ENCODE results near the gene ECD.

The ECD gene

DNA sequence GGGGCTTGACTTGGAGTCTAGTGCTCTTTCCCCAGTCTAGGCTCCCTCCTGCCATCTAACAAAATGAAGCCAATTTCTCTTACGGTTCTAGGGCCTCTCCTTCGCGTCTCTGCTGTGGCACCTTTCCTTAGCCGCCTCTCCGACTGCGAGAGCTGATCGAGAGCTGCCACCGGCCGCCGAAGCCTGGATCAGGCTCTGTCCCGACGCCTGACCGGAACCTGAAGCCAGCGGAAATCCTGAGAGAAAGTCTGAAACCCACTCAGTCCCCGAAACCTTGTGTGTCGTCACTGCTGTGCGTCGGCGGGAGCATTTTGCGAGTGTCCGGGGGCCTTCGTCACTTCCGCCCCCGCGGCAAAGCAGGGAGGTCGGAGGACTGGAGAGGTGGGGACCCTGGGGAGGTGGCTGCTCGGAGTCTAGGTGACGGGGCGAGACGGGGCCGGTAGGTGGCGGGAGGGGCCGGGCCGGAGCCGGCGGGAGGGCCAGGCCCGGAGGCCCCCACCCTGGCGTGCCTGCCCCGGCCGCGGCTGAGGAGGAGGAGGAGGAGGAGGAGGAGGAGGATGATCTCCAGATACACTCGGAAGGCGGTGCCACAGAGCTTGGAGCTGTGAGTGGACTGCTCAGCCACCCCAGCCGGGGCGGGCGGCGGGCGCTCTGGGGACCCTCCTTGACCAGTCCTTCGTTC, at the start of gene ECD, which contains the start of gene FAM149B1:
ECD (minus strand) TSS at position 226 of the 682 bp plus-strand sequence. CDS start 4,071 bp downstream, outside the sequence.
FAM149B1 (plus strand) TSS at position 337 of the 682 bp plus-strand sequence; CDS start at position 558, 221 bp downstream.
- DNase-seq = peak; percentile 81 to 87 (median 84)

DNA sequence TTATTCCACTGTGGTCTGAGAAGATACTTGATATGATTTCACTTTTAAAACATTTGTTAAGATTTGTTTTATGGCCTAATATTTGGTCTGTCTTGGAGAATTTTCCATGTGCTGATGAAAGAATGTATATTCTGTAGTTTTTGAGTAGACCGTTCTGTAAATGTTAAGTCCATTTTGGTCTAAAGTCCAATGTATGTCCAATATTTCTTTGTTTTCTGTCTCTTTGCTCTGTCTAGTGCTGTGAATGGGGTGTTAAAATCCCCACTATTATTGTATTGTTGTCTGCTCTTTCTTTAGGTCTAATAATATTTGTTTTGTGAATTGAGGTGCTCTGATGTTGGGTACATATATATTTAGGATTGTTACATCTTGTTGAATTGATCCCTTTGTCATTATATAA, 47.9 kb upstream of the ECD start:
- no peak for DNase-seq

DNA sequence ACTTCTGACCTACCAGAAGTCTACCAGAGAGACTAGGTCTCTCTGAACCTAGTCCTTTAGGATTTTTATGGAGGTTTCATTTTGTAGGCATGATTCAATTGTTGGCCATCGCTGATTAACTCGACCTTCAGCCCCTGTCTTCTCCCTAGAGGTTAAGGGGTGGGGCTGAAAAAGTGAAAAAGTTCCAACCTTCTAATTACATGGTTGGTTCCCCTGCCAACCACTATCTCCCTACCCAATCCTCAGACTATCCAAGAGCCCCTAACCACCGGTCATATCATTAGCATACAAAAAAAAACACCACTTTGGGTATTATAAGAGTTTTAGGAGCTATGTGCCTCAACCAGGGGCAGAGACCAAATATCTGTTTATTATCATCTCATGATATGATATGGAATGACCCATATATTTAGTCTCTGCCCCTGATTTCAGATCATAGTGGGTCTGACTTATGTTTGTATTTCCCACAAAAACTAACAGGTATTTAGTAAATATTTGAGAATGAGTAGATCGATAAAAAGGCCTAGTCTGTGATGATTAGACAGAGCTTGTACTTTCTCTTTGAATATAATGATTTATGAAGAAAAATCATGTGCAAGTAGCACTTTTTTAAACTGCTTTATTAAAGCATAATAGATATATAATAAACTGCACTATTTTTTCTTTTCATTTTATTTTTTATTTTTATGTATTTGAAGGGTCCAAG, 43.5 kb upstream of the ECD start:
- DNase-seq = no peak

DNA sequence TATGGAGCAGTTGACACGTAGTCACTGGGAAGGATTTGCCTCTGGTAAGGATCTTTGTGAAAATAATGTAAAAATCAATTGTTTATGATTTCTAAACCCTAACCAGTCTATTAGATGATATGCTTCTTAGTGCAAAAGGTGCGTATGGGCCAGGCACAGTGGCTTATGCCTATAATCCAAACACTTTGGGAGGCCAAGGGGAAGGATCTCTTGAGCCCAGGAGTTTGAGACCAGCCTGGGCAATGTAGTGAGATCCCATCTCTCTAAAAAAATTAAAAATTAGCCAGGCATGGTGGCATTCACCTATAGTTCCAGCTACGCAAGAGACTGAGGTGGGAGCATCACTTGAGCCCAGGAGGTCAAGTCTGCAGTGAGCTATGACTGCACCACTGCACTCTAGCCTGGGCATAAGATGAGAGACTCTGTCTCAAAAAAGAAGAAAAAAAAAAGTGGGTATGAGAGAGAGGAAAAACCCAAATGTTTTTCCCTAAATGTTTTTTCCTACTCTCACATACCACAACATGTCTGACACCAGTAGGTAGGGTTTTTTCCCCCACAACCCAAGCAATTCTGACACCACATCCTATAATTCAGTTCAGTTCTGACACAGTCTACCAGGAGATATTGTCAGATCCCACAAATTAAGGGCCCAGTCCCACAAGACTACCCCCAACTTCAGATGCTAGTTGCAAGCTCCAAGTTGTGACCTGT, 42.7 kb upstream of the ECD start:
- DNase-seq = no peak

DNA sequence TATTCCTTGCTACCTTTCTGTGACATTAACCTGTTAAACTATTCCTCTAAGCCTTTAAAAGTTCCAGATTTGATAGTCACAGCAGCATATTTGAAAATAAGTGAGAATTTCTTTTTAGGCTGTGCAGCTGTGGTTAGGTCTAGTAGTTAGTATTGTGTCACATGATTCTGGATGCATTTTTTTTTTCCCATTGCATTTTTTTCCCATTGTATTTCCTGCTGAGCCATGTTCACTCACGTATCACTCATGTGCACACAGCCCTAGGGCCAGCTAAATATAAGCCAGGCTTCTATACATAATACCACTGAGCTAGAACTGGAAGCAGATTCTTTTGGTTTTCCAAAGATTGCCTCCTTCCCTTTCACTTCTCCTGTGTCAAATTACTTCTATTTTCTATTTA, 41.9 kb upstream of the ECD start:
- DNase-seq = no peak

DNA sequence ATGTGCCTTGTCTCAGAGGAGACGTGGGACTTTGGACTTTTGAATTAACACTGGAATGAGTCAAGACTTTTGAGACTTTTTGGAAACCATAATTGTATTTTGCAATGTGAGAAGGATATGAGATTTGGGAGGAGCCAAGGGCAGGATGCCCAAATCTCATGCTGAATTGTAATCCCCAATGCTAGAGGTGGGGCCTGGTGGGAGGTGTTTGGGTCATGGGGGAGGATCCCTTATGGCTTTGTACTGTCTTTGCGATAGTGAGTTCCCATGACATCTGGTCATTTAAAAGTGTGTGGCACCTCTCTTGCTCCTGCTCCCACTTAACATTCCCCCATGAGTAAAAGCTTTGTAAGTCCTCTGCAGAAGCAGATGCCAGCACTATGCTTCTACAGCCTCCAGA, 40.1 kb upstream of the ECD start:
- DNase-seq = no peak

DNA sequence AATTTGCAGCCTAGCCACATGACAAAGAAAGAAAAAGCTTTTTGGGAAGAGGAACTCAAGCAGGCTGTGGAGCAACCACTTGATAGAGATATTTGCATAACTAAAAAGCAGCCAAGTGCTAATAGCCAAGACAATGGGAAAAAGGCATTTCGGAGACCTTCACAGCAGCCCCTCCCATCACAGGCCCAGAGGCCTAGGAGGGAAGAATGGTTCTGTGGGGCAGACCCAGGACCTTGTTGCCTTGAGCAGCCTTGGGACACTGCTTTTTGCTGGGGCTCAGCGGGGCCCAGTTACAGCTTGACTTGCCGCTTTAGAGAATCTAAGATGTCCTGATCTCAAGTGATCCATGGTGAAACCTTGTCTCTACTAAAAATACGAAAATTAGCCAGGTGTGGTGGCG, 38.6 kb upstream of the ECD start:
- DNase-seq = no peak

DNA sequence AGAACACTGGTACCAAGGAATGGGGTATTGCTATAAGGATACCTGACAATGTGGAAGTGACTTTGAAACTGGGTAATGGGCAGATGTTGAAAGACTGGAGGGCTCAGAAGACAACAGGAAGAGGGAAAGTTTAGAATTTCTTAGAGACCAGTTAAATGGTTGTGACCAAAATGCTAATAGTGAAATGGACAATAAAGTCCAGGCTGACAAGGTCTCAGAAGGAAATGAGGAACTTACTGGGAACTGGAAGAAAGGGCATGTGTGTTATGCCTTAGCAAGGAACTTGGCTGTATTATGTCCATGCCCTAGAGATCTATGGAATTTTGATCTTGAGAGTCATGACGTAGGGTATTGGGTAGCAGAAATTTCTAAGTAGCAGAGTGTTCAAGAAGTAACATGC, 38.1 kb upstream of the ECD start:
- no peak for DNase-seq

DNA sequence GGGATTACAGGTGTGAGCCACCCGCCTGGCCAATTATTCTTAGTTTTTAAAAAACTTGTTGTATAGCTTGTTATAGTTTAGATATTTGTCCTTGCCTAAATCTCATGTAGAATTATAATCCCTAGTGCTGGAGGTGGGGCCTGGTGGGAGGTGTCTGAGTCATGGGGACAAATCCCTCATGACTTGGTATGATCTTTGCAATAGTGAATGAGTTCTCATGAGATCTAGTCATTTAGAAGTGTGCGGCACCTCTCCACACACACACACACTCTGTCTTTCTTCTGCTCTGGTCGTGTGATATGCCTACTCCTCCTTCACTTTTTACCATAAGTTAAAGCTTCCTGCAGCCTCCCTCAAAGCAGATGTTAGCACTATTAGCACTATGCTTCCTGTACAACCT, 37.3 kb upstream of the ECD start:
- no peak for DNase-seq

DNA sequence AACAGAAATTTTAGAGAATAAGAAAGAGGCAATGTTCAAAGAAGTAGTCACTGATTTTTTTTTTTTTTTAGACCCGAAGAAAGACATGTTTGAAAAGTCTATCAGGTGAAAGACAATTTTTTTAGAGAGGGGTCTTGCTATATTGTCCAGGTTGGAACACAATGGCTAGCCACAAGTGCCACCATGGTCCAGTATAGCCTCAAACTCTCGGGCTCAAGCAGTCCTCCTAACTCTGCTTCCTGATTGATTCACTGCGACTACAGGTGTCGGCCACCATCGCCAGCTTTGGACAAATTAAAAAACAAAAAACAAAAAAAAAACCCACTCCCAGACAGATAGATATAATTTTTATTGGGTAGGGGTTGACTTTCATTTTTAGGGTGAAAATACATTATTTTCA, 22.4 kb upstream of the ECD start:
- no peak for DNase-seq

DNA sequence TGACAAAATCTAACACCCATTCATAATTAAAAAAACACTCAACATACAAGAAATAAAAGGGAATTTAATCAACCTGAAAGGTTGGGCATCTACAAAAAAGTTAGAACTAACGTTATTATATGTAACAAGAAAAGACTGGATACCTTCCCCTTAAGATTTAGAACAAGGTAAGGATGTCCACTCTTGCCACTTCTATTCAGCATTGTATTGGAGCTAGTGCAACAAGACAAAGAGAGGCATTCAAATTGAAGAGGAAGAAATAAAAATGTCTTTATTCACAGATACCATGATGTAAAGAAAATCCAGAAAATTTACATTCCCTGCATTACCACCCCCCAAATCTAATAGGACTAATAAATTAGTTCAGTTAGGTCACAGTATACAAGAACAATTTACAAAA, 18.5 kb upstream of the ECD start:
- DNase-seq = no peak

DNA sequence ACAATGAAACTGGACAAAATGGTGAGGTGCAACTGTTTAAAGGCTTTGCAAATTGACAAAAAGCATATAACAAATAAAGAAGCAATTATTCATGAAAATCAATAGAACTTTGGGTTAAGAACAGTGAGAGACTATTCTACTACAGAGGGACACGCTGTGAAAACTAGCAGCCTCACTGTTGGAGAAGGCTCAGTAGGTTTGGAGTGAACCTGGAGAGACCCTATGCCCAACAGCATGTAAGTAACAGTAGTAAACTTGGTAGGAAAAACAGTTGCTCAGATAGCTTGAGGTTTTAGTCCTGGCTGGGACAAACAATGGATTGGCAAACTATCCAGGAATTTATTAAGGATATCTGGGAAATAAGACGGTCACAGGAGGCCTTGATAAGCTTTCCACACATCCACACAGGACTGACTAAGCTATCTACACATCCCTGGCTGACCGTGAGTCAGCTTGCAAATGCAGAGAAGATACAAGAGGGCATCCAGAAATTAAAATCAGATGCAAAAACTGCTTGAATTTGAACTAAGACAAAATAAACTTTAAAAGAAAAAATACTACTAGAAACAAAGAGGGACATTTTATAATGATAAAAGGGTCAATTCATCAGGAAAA, 16.0 kb upstream of the ECD start:
- DNase-seq = no peak

DNA sequence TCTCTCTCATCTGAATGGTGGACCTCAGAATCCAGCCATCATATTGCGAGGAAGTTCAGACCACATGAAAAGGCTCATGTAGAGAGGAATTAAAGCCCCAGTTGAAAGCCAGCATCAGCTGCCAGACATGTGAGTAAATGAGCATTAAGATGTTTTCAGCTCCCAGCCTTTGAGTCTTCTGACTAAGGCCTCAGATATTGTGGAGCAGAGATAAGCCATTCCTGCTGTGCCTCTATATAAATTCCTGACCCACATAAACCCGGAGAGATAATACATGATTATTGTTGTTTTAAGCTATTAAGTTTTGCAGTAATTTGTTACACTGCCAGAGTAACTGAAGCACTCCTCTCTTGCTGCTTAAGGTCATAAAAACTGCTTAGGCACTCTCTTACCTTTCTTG, 14.8 kb upstream of the ECD start:
- DNase-seq = no peak

DNA sequence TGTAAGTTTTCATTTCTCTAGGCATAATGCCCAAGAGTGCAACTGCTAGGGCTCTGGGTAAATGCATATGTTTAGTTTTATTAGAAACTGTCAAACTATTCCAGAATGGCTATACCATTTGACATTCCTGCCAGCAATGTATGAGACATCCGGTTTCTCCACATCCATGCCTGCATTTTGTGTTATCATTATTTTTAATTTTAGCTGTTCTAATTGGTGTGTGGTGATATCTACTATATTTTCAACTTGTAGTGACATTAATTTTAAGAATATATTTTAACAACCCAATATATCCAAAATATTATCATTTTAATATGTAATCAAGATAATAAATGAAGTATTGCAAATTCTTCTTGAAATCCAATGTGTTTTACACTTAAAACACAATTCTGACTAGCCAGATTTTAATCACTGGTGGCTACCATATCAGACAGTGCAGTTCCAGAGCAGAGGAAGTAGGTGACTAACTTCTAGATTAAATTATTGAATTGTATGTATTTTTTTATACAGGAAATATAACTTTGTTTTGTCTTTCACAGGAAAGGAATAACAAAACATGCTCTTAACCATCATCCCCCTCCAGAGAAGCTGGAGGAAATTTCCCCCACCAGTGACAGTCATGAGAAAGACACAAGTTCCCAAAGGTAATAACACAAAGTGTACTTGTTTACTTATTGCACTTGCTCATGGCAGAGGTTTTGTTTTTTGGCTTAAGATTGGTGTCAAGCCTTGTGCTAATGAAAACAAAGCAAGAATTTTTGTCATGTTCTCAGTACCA, 6.5 kb upstream of the ECD start:
- no peak for DNase-seq

DNA sequence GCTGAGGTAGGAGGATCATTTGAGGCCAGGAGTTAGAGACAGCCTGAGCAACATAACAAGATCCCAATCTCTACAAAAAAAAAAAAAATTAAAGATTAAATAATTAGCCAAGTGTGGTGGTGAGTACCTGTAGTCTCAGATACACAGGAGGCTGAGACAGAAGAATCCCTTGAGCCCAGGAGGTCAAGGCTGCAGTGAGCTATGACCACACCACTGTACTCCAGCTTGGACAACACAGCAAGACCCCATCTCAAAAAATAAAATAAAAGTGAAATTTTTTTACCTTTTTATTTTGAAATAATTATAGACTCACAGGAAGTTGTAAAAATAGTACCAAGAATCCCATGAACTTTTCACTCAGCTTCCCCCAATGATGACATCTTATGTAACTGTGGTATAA, 5.1 kb upstream of the ECD start:
- DNase-seq = no peak

DNA sequence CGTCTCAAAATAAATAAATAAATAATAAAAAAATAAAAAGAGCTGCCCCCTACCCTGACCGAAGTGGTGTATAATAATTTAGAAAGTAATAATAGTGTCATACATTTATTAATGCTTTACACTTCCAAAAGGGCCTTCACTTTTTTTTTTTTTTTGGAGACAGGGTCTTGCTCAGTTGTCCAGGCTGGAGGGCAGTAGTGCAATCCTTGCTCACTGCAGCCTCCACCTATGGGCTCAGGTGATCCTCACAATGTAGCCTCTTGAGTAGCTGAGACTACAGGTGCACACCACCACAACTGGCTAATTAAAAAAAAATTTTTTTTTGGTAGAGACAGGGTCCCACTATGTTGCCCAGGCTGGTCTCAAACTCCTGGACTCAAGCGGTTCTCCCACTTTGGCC, 1.5 kb upstream of the ECD start:
- DNase-seq = no peak

DNA sequence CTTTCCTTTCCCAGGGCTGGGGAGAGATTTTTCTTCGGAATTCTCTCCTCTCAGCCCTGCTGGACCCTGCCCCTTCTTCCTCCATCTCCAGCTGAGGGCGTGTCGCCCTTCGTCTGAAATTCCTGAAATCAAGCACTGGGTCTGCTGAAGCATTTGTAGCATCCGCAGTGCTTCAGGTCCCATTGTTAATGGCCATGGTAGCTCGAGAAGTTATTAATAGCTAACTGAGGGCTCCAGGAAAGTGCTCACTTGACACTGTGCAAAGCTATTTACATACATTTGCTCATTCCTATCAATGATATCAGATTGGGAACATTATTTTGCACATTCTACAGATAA, 626 bp upstream of the ECD start:
- no peak for DNase-seq

DNA sequence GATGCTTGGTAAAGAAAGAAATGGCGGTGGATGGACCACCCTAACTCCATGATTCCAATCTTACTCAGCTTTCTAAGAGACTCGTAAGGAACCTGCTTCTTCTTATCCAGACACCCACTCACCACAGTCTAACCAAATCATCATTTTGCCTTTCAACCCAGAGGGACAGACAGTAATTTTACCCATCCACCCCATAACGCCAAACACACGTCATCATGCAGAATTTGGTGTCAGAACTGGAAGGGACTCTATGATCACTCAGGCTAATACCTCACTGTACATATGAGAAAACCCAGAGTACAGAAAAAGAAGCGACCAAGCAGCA, 388 bp downstream of the ECD start:
- DNase-seq = no peak

DNA sequence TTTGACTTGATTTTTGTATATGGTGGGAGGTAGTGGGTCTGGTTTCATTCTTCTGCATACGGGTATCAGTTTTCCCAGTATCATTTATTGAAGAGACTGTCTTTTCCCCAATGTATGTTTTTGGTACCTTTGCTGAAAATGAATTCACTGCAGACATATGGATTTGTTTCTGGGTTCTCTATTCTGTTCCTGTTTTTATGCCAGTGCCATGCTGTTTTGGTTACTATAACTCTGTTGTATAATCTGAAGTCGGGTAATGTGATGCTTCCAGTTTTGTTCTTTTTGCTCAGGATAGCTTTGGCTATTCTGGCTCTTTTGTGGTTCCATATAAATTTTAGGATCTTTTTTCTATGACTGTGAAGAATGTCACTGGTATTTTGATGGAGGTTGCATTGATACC, 836 bp downstream of the ECD start:
- no peak for DNase-seq

DNA sequence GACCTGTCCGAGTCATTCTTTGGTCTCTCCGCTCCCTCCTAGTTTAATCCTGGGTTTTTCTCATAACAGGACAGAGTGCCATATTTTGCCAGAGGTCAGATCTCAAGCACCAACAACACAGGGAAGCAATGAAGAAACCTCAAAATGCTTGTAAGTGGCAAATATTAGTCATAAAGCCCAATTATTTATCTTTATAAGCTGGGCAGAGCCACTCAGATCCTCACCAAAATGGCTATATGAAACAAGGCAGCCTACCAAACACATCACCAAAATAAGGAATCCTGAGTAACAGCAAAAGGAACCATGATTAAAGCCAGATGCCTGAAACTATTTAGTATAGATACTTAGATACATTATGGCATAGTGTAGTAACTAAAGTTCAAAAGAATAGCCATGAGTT, 4.7 kb downstream of the ECD start:
- DNase-seq = no peak

DNA sequence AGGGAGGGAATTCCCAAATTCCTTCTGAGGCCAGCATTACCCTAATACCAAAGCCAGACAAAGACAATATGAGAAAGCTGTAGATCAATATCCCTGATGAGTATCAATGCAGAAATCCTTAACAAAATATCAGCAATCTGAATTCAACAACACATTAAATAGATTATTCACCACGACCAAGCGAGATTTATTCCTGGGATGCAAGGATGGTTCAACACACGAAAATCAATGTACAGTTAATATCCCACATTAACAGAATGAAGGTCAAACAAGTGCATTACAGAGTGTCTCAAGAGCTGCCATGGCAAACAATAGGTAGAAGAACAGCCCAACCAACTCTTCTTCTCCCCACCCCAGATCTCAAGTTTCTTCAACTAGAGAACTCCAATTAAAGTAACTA, 6.1 kb downstream of the ECD start:
- DNase-seq = no peak

DNA sequence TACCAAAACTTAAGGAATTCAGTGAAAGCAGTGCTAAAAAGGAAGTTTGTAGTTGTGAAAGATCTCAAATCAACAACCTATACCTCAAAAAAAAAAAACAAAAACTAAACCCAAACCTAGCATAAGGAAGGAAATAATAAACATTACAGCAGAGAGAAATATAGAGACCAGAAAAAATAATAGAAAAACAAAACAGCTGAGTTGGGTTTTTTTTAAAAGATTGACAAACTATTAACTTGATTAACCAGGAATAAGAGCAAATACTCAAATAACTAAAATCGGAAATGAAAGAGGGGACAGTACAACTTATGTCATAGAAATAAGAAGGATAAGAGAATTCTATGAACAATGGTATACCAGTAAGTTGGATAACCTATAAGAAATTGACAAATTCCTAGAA, 6.7 kb downstream of the ECD start:
- no peak for DNase-seq

DNA sequence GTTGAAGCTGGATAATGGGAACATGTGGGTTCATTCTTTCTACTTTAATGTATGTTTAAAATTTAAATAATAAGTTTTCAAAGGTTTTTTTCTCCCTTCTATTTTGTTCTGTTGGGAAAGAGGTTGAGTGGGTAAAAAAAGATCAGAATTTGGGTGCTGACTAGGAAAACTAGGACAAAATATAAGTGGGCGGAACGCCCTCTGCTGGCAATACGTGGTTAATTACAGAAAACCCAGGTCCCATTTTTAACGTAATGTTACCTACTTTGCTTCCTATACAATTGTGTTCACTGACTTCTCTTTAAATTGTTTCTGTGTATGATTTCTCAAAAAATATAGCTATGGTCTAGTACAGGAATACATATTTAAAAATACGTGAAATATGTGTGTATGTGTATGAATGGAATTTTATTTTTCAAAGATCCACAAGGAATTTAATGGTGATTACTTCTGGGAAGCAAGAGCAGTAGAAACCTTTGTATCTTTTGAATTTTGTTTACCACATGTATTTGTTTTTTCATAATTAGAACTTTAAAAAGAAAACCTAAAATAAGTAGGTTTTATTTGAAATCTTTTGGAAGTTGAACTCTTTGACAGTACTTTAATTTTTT, 8.7 kb downstream of the ECD start:
- DNase-seq = peak; percentile 5 to 28 (median 14)
